Transverse colon (tissue), 4 donors: Measurements from ENCODE around the gene CYB5D1. TPM values are rescaled to one million over a fixed set of nuclear protein-coding genes. Genes with fewer than 3 reads are reported as not detected.

Experiments used
- DNase-seq: peaks from one replicate; pipeline ENCODE4 v3.0.0-alpha.2; 2019
- H3K27ac ChIP-seq, 4 donors: fragments of 200-600 bp; sonication (generic); 2 replicates each; pipeline ENCODE4 v1.5.1; 2016 to 2018; ENCODE audit warnings: inconsistent platforms in 4 of 4
- H3K27me3 ChIP-seq: fragments of 200-600 bp; sonication (generic); 2 replicates; pipeline ENCODE4 v1.5.1; 2017; ENCODE audit warnings: inconsistent platforms
- H3K36me3 ChIP-seq, 4 donors: fragments of 200-600 bp; sonication (generic); 2 replicates each; pipeline ENCODE4 v1.5.1; 2017 to 2019; ENCODE audit warnings: inconsistent platforms in 4 of 4
- H3K4me1 ChIP-seq, 4 donors: fragments of 200-600 bp; sonication (generic); 2 replicates each; pipeline ENCODE4 v1.5.1; 2017 to 2020; ENCODE audit warnings: inconsistent platforms in 4 of 4
- H3K4me3 ChIP-seq, 4 donors: fragments of 200-600 bp; sonication (generic); 1 replicate in 1 of 4; 2 replicates in 3 of 4; pipeline versions ENCODE4 v1.5.1 to v1.6.1; 2017 to 2019; ENCODE audit warnings: inconsistent platforms in 4 of 4
- H3K9me3 ChIP-seq, 2 donors: fragments of 200-600 bp; sonication (generic); 2 replicates each; pipeline ENCODE4 v1.5.1; 2017 to 2019; ENCODE audit warnings: inconsistent platforms in 2 of 2
- EP300 ChIP-seq: sonication (generic); formaldehyde crosslinking; IDR thresholded peaks from one replicate; pipeline ENCODE4 v1.6.1; 2017; ENCODE audit warnings: antibody characterized with exemption, low read depth
- POLR2A ChIP-seq: fragments of 450-650 bp; IDR thresholded peaks from one replicate; pipeline ENCODE4 v1.6.1; 2016; ENCODE audit warnings: antibody characterized with exemption, mild to moderate bottlenecking, moderate library complexity
- POLR2AphosphoS5 ChIP-seq, 3 donors: sonication (generic); formaldehyde crosslinking; IDR thresholded peaks; one replicate each; pipeline ENCODE4 v1.6.1; 2016; ENCODE audit warnings: antibody characterized with exemption in 3 of 3
- WGBS, 2 donors: methylation state at CpG; one replicate each; pipeline ENCODE4 v1.1.5; 2018; ENCODE audit warnings: low coverage in 1 of 2; 5-methylcytosine and 5-hydroxymethylcytosine counted together
- in situ Hi-C, 4 donors: fragments of 200-750 bp; cut with MboI; loops; one replicate each; pipeline versions ENCODE4 v1.15.0 to v1.15.1; 2017; ENCODE audit warnings: low sequenced_read_pairs in 3 of 4, low pct_ligation_motif_present in 1 of 4, low pct_unique_long_range_greater_than_20kb in 1 of 4
- intact Hi-C: fragments of 100-400 bp; cut with DNase I; formaldehyde crosslinking; loops from one replicate; pipeline ENCODE4 v1.15.1; 2023; ENCODE audit warnings: low total_unique reads
- total RNA-seq, 4 donors: library from RNA; depleted of rRNA; stranded (reverse); fragments of >200 nt; gene quantifications; one replicate each; pipeline ENCODE4 v1.1.0, GENCODE V29; 2016
- TF ChIP-seq, protein P1 (sequence below), 5 experiments: fragments of 200-600 bp in 3 of 5; fragments of 450-650 bp in 2 of 5; sonication (generic) in 3 of 5; IDR thresholded peaks; 1 replicate in 2 of 5; 2 replicates in 3 of 5; pipeline ENCODE4 v1.5.1; 2016 to 2017; ENCODE audit warnings: antibody characterized with exemption in 5 of 5, inconsistent platforms in 3 of 5, mild to moderate bottlenecking in 2 of 5, moderate library complexity in 1 of 5

Gene CYB5D1
- total RNA-seq, 4 donors from 2014 or later = 4.9 to 50.4 (median 9.6) TPM; not detected in 1

DNA sequence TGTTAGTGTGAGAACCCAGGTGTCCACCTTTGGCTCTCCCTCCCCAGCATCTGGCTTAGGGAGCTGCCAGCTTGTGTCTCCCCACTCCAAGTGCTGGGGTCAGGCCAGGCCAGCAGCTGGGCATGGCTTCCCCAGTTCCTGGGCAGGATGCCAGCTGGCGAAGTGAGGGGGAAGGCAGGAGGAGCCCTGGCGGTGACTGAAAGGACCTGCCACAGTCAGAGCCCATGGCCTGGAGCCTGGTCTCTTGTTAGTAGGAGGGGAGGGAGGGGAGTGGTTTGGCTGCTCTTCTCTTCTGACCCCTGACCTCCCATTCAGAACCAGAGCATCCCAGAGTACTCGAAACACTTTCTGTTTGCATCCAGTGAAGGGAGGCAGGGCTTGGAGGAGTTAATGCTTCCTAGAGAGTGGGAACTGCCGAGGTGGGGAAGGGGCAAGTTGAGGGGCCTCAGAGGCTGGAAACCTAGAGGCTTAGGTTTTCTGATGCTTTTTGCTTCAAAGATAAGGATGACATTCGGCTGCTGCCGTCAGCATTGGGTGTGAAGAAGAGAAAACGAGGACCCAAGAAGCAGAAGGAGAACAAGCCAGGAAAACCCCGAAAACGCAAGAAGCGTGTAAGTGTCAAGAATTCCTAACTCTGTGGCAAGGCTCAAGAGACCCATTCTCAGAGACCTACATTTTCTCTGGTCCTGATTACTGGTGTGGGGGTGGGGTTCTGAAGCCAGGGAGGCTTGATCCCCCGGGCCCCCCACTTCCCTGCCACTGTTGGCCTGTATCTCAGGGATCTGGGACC, 31.6 kb downstream of the CYB5D1 start:
- intact Hi-C loops = no loop called here
- no peaks in the 10 kb centered on the region for H3K9me3 ChIP-seq

DNA sequence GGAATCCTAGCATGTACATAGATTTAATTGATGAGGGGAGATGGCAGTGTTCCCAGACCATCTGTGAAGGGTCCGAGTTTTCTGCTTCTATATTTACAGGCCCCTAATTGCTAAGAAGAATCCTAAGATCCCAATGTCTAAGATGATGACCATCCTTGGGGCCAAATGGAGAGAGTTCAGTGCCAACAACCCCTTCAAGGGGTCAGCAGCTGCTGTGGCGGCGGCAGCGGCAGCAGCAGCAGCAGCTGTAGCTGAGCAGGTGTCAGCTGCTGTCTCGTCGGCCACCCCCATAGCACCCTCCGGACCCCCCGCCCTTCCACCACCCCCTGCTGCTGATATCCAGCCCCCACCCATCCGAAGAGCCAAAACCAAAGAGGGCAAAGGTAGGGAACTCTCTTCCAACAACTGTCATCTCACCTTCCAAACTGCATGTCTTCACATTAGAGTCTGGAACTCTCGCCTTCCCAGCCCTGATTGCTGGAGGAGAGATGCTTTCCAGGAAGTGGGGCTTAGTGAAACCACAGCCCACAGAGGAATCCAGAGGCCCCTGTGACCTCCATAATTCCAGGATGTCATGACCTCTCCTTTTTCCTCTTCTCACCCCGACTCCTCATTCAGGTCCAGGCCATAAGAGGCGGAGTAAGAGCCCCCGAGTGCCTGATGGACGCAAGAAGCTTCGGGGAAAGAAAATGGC, 35.5 kb downstream of the CYB5D1 start:
- no peak for TF ChIP-seq POLR2A
- TF ChIP-seq POLR2AphosphoS5 (IDR thresholded peaks at IDR 0.05) = no peak
- TF ChIP-seq, protein P1, sequence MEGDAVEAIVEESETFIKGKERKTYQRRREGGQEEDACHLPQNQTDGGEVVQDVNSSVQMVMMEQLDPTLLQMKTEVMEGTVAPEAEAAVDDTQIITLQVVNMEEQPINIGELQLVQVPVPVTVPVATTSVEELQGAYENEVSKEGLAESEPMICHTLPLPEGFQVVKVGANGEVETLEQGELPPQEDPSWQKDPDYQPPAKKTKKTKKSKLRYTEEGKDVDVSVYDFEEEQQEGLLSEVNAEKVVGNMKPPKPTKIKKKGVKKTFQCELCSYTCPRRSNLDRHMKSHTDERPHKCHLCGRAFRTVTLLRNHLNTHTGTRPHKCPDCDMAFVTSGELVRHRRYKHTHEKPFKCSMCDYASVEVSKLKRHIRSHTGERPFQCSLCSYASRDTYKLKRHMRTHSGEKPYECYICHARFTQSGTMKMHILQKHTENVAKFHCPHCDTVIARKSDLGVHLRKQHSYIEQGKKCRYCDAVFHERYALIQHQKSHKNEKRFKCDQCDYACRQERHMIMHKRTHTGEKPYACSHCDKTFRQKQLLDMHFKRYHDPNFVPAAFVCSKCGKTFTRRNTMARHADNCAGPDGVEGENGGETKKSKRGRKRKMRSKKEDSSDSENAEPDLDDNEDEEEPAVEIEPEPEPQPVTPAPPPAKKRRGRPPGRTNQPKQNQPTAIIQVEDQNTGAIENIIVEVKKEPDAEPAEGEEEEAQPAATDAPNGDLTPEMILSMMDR (IDR thresholded peaks at IDR 0.05) = no peak
- TF ChIP-seq EP300 = no peak
- H3K4me3 ChIP-seq = no peak overlapping the region
- 88% methylated on average over 15 of the region's 15 CpGs; no CpG with 5 or more reads in 1 of the 2 donors for WGBS, 2 donors
- peaks cover 18 to 19% (median 19%) of the 10 kb centered on the region in 4 donors for H3K4me1 ChIP-seq
- DNase-seq = no peak
- H3K9me3 ChIP-seq = no peaks in the 10 kb centered on the region
- in situ Hi-C loops = no loop called here
- no peaks in the 10 kb centered on the region for H3K27me3 ChIP-seq
- peaks cover 0 to 34% (median 11%) of the 10 kb centered on the region in 4 donors for H3K36me3 ChIP-seq
- intact Hi-C loops = loop anchor here (5.0 kb wide), 1 partner anchor 36 kb away; the partner anchor contains the start of genes CYB5D1, NAA38 and TMEM88
- H3K27ac ChIP-seq = no peak overlapping the region

More for the DNA sequence above, 31.6 kb downstream of the CYB5D1 start:
- Histone ChIP-seq H3K36me3 (peaks cover 0 to 14% (median 4%) of the 10 kb centered on the region in 4 donors), H3K27ac (peak overlapping the region; percentile 93 to 99 (median 96)), H3K27me3 (no peaks in the 10 kb centered on the region), H3K4me1 (peaks cover 31 to 45% (median 41%) of the 10 kb centered on the region in 4 donors), H3K4me3 (no peak overlapping the region)
- WGBS, 2 donors = 32 to 38% methylated on average over 6 to 10 of the region's 11 CpGs
- DNase-seq = peak; percentile 96
- TF ChIP-seq, protein P1 (IDR thresholded peaks at IDR 0.05) = peak; percentile 46 to 83 (median 50)
- peak; percentile 87 to 90 (median 88) for TF ChIP-seq POLR2AphosphoS5 (IDR thresholded peaks at IDR 0.05)
- no peak for TF ChIP-seq POLR2A
- TF ChIP-seq EP300 = no peak
- in situ Hi-C loops = no loop called here

DNA sequence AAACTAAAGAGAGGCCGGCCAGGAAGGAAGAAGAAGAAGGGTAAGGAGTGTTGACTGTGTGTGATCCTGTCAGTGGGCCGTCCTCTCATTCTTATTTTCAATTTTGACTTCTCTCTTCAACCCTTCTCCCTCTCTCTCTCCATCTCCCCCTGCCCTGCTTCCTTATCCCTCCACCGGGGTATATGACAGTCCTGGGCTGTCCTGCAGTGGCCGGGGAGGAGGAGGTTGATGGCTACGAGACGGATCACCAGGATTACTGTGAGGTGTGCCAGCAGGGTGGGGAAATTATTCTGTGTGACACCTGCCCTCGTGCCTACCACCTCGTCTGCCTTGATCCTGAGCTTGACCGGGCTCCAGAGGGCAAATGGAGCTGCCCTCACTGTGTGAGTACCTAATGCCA, 36.4 kb downstream of the CYB5D1 start:
- peaks cover 0 to 34% (median 14%) of the 10 kb centered on the region in 4 donors for H3K36me3 ChIP-seq
- DNase-seq = no peak
- in situ Hi-C loops = no loop called here
- H3K4me1 ChIP-seq = peaks cover 9 to 11% (median 10%) of the 10 kb centered on the region in 4 donors
- intact Hi-C loops = loop anchor here (5.0 kb wide), 1 partner anchor 37 kb away; the partner anchor contains the start of genes CYB5D1, NAA38 and TMEM88
- H3K27ac ChIP-seq = no peak overlapping the region
- no peak overlapping the region for H3K4me3 ChIP-seq
- TF ChIP-seq POLR2A = no peak
- TF ChIP-seq POLR2AphosphoS5 (IDR thresholded peaks at IDR 0.05) = no peak
- WGBS, 2 donors = 85 to 91% methylated on average over 4 to 9 of the region's 9 CpGs
- H3K27me3 ChIP-seq = no peaks in the 10 kb centered on the region
- no peaks in the 10 kb centered on the region for H3K9me3 ChIP-seq

DNA sequence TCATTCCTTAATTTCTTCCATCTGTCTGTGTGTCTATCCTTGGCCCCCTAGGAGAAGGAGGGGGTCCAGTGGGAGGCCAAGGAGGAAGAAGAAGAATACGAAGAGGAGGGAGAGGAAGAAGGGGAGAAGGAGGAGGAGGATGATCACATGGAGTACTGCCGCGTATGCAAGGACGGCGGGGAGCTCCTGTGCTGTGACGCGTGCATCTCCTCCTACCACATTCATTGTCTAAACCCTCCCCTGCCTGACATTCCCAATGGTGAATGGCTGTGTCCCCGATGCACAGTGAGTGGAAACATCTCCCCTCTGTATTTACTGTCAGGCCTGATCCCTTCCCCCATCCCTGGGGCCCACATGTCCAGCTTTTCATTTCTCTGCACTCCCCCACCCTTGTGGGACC, 37.1 kb downstream of the CYB5D1 start:
- DNase-seq = no peak
- Histone ChIP-seq H3K4me1 (peaks cover 3 to 4% (median 3%) of the 10 kb centered on the region in 4 donors), H3K27me3 (no peaks in the 10 kb centered on the region), H3K27ac (no peak overlapping the region), H3K4me3 (no peak overlapping the region), H3K36me3 (peaks cover 0 to 39% (median 17%) of the 10 kb centered on the region in 4 donors), H3K9me3 (no peaks in the 10 kb centered on the region)
- TF ChIP-seq POLR2AphosphoS5 (IDR thresholded peaks at IDR 0.05) = no peak
- no peak for TF ChIP-seq EP300
- TF ChIP-seq, protein P1 (IDR thresholded peaks at IDR 0.05) = no peak
- in situ Hi-C loops = no loop called here
- 77 to 85% methylated on average over 5 to 8 of the region's 8 CpGs for WGBS, 2 donors
- intact Hi-C loops = loop anchor here (5.0 kb wide), 1 partner anchor 38 kb away; the partner anchor contains the start of genes CYB5D1, NAA38 and TMEM88
